ENCODE data around the gene ANKRD33. TPM values are rescaled to one million over a fixed set of nuclear protein-coding genes. Genes with fewer than 3 reads are reported as not detected.
A peak's percentile ranks its signal among the peaks of the same experiment; 100 is the strongest.

ANKRD33 gene
- total and polyA plus RNA-seq, 2 of the 4 experiments (the other 2 are of a cell fraction): under 0.01 to 0.03 TPM

- Histone ChIP-seq H3K9me1 (ENCODE audit: insufficient read depth, low read length) (peaks cover 3% of the 10 kb centered on the region; the same call in 1 of the 2 replicates), H3K36me3 (ENCODE audit: control insufficient read depth, insufficient read depth, low read length) (no peaks in the 10 kb centered on the region), H4K8ac (ENCODE audit: low read depth in 2 of 2, low read length in 2 of 2) (peak overlapping the region in 1 of 2 experiments; percentile 10; a peak in 1 of 4 replicates), H3K4me2 (ENCODE audit: low read depth, low read length) (peak overlapping the region; percentile 89), H3K14ac (replicated peaks; ENCODE audit: low read depth, low read length) (peak overlapping the region; percentile 41; the same call in 1 of the 2 replicates), H3K4me1 (ENCODE audit: control insufficient read depth, insufficient read depth, low read length) (no peaks in the 10 kb centered on the region), H2AK9ac (replicated peaks; ENCODE audit: low read depth, low read length, poor library complexity) (no peak overlapping the region), H3K56ac (ENCODE audit: extremely low read depth, insufficient read depth, low read length) (no peak overlapping the region), H3K18ac (ENCODE audit: low read depth, low read length) (no peak overlapping the region; the same call in 1 of the 2 replicates), H2BK15ac (ENCODE audit: low read depth, low read length) (no peak overlapping the region), H2BK20ac (ENCODE audit: low read depth, low read length) (no peak overlapping the region), H3K9me3 (ENCODE audit: control insufficient read depth, insufficient read depth, low read length) (no peaks in the 10 kb centered on the region), H4K20me1 (ENCODE audit: insufficient read depth, low read length) (no peaks in the 10 kb centered on the region), H2AFZ (replicated peaks; ENCODE audit: low read length, poor library complexity) (peak overlapping the region; percentile 93), H3K27me3 (ENCODE audit: control insufficient read depth, insufficient read depth, low read length) (peaks cover 67% of the 10 kb centered on the region), H3K9ac (ENCODE audit: low read depth, low read length) (peak overlapping the region; percentile 49), H3K4ac (ENCODE audit: low read depth, low read length) (peak overlapping the region; percentile 43; the same call in 1 of the 2 replicates), H2BK5ac (ENCODE audit: low read depth, low read length, poor library complexity, severe bottlenecking) (no peak overlapping the region), H3K23ac (ENCODE audit: low read depth, low read length) (peak overlapping the region; percentile 59; the same call in 1 of the 2 replicates), H3K27ac (ENCODE audit: insufficient read depth, low read length) (no peak overlapping the region), H3K4me3 (ENCODE audit: insufficient read depth, low read depth, low read length) (peak overlapping the region; percentile 50), H2BK120ac (ENCODE audit: low read depth, low read length) (no peak overlapping the region), H4K5ac (ENCODE audit: low read depth, low read length) (no peak overlapping the region), H3K79me1 (ENCODE audit: low read depth in 1 of 2, low read length in 2 of 2) (no peaks in the 10 kb centered on the region), H4K91ac (ENCODE audit: insufficient read depth, low read depth, low read length) (no peak overlapping the region), H2AK5ac (ENCODE audit: low read depth, low read length) (no peak overlapping the region; the same call in 1 of the 2 replicates)
- DNase-seq (no peak), ATAC-seq (ENCODE audit: low read depth) (peak; percentile 59)
- intact Hi-C loops (cut with micrococcal nuclease) (no loop called here), dilution Hi-C loops (cut with HindIII; ENCODE audit: low sequenced_read_pairs, unreplicated experiment) (no loop called here), in situ Hi-C loops (cut with MboI; ENCODE audit: low sequenced_read_pairs) (no loop called here)
- 3% methylated on average over 8 of the region's 59 CpGs; no CpG with 5 or more reads in 1 of the 2 experiments for WGBS, 2 experiments (ENCODE audit: extremely low coverage in 2 of 2, insufficient read length in 1 of 2)
- TF ChIP-seq MXI1 (IDR thresholded peaks at IDR 0.05; ENCODE audit: borderline replicate concordance, low read depth, low read length): no peak
- TF ChIP-seq CEBPB (IDR thresholded peaks at IDR 0.05; ENCODE audit: low read depth, low read length): no peak
- TF ChIP-seq CHD1 (IDR thresholded peaks at IDR 0.05; ENCODE audit: low read depth, low read length): no peak
- TF ChIP-seq ELK1 (IDR thresholded peaks at IDR 0.05; ENCODE audit: borderline replicate concordance, low read depth, low read length): no peak
- TF ChIP-seq RFX5 (IDR thresholded peaks at IDR 0.05; ENCODE audit: low read depth, low read length): no peak
- ChIA-PET CTCF (no interaction called here), POLR2A (ENCODE audit: unreplicated experiment) (no interaction called here)
- BruUV-seq (replicated peaks): no TSS peak
Measured at GRCh38 chr12:51846911-51847642, 40.8 kb upstream of the ANKRD33 start.

All from IMR-90 (cell line).